Adrenal gland (tissue), 12 donors: Measurements from ENCODE around the gene EYA4. TPM values are rescaled to one million over a fixed set of nuclear protein-coding genes. Genes with fewer than 3 reads are reported as not detected.

ENCODE experiments used
- DNase-seq, 7 donors: peaks; one replicate each; pipeline ENCODE4 v3.0.0-alpha.2; 2019 to 2020
- H3K27ac ChIP-seq, 5 donors: fragments of 200-600 bp; sonication (generic) in 4 of 5; 1 replicate in 3 of 5; 2 replicates in 2 of 5; pipeline versions ENCODE4 v1.5.1 to v1.8.0; 2016 to 2020; ENCODE audit warnings: mild to moderate bottlenecking in 1 of 5
- H3K27me3 ChIP-seq: fragments of 200-600 bp; 2 replicates; pipeline ENCODE4 v1.8.0; 2021
- H3K36me3 ChIP-seq, 2 donors: fragments of 200-600 bp; replicated peaks in 1 of 2; 1 replicate in 1 of 2; 2 replicates in 1 of 2; pipeline versions ENCODE4 v1.5.1 to v1.8.0; 2018 to 2022
- H3K4me1 ChIP-seq, 2 donors: fragments of 200-600 bp; replicated peaks in 1 of 2; 1 replicate in 1 of 2; 2 replicates in 1 of 2; pipeline versions ENCODE4 v1.5.1 to v1.8.0; 2018 to 2021
- H3K4me3 ChIP-seq, 4 donors: fragments of 200-600 bp; sonication (generic) in 3 of 4; one replicate each; pipeline ENCODE4 v1.5.1; 2016 to 2018
- H3K9me3 ChIP-seq, 3 donors: fragments of 200-600 bp; sonication (generic) in 1 of 3; replicated peaks in 1 of 3; 1 replicate in 2 of 3; 2 replicates in 1 of 3; pipeline versions ENCODE4 v1.5.1 to v1.8.0; 2016 to 2021
- POLR2A ChIP-seq, 2 donors: fragments of 450-650 bp; IDR thresholded peaks; one replicate each; pipeline ENCODE4 v1.6.1; 2017; ENCODE audit warnings: antibody characterized with exemption in 2 of 2, mild to moderate bottlenecking in 2 of 2, moderate library complexity in 1 of 2
- WGBS, 4 donors: extraction: QIAGEN DNeasy Blood & Tissue Kit in 2 of 4; methylation state at CpG; one replicate each; pipeline versions ENCODE4 v1.1.5 to v1.1.7; 2013 to 2017; 5-methylcytosine and 5-hydroxymethylcytosine counted together
- intact Hi-C, 2 donors: fragments of 100-400 bp; cut with DNase I; formaldehyde crosslinking; loops; one replicate each; pipeline versions ENCODE4 v1.14.1 to v1.15.0; 2022 to 2023
- polyA plus RNA-seq, 3 donors: library from polyadenylated mRNA; stranded (reverse); fragments of 200-250 nt in 2 of 3; fragments of 350-450 nt in 1 of 3; fragmentation: Illumina TruSeq in 1 of 3; extraction: RNeasy Lipid Tissue Mini Kit (QIAGEN cat#74804) in 1 of 3; gene quantifications; one replicate each; pipeline ENCODE4 v1.2.3, GENCODE V29; 2013 to 2014
- total RNA-seq, 9 donors: library from RNA; depleted of rRNA in 4 of 9; stranded (reverse); fragments of >200 nt in 4 of 9; fragments of 120-200 nt in 1 of 9; fragmentation: NEBNext Ultra II Directional in 1 of 9; extraction: Animal tissue kit (Norgen Biotek cat#: 25700) in 1 of 9; gene quantifications; one replicate each; pipeline versions ENCODE4 v1.1.0 to v1.2.4, GENCODE V29; 2013 to 2023
- TF ChIP-seq, protein P1 (sequence below), 6 experiments: fragments of 450-650 bp in 4 of 6; fragments of 200-600 bp in 2 of 6; sonication (generic) in 1 of 6; IDR thresholded peaks; 1 replicate in 5 of 6; 2 replicates in 1 of 6; pipeline versions ENCODE4 v1.5.1 to v1.8.0; 2016 to 2021; ENCODE audit warnings: antibody characterized with exemption in 6 of 6, mild to moderate bottlenecking in 2 of 6, moderate library complexity in 1 of 6
- donor health status: healthy with polysubstance abuse.
- donor health status: Bipolar disorder and iron deficiency.
- donor health status: DM: yes; HTN: yes; CAD: no.
- donor health status: DM: no; HTN: no; CAD: no.
- donor health status: DM: no; HTN: no; CAD: no.
- donor health status: DM: yes; HTN: yes; CAD: no.

Gene EYA4
- total and polyA plus RNA-seq, 12 donors: 0.17 to 6.3 (median 1.6) TPM

DNA sequence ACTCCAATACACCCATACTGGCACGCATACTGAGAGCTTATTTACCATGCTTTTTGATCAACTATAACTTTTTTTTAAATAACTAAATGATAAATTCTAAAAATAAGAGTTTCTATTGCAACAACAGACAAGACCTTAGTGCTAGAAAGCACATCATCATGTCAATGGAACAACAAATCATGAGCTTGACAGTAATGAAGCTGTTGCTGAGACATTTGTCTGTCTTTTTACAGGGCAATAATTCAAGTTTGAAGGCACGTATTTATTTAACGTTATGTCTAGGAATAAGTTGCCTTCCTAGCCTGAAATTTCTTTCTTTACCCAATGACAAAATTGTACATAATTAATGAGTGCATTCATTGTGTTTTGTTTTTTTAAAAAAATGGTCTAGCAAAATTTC lies 299.2 kb downstream of the EYA4 start:
- WGBS, 4 donors: 54 to 65% (median 61%) methylated on average over 3 of the region's 3 CpGs
- Histone ChIP-seq H3K4me1 (no peaks in the 10 kb centered on the region), H3K27ac (no peak overlapping the region), H3K9me3 (no peaks in the 10 kb centered on the region), H3K27me3 (no peaks in the 10 kb centered on the region), H3K4me3 (no peak overlapping the region), H3K36me3 (no peaks in the 10 kb centered on the region)
- no peak for DNase-seq
- intact Hi-C loops: no loop called here
- no peak for TF ChIP-seq POLR2A (IDR thresholded peaks at IDR 0.05)
- TF ChIP-seq, protein P1, sequence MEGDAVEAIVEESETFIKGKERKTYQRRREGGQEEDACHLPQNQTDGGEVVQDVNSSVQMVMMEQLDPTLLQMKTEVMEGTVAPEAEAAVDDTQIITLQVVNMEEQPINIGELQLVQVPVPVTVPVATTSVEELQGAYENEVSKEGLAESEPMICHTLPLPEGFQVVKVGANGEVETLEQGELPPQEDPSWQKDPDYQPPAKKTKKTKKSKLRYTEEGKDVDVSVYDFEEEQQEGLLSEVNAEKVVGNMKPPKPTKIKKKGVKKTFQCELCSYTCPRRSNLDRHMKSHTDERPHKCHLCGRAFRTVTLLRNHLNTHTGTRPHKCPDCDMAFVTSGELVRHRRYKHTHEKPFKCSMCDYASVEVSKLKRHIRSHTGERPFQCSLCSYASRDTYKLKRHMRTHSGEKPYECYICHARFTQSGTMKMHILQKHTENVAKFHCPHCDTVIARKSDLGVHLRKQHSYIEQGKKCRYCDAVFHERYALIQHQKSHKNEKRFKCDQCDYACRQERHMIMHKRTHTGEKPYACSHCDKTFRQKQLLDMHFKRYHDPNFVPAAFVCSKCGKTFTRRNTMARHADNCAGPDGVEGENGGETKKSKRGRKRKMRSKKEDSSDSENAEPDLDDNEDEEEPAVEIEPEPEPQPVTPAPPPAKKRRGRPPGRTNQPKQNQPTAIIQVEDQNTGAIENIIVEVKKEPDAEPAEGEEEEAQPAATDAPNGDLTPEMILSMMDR (IDR thresholded peaks at IDR 0.05): no peak

- H3K27me3 ChIP-seq: no peaks in the 10 kb centered on the region
- H3K4me3 ChIP-seq: no peak overlapping the region
- no peak for DNase-seq
- intact Hi-C loops: no loop called here
- TF ChIP-seq POLR2A (IDR thresholded peaks at IDR 0.05): no peak
- TF ChIP-seq, protein P1 (IDR thresholded peaks at IDR 0.05): no peak
- H3K4me1 ChIP-seq: no peaks in the 10 kb centered on the region
- 55 to 62% (median 60%) methylated on average over 2 of the region's 2 CpGs for WGBS, 4 donors
- H3K27ac ChIP-seq: no peak overlapping the region
- H3K36me3 ChIP-seq: no peaks in the 10 kb centered on the region
- no peaks in the 10 kb centered on the region for H3K9me3 ChIP-seq
These were observed 299.9 kb downstream of the EYA4 start for GRCh38 chr6:133541040-133541439.

- no peaks in the 10 kb centered on the region for H3K9me3 ChIP-seq
- no peaks in the 10 kb centered on the region for H3K36me3 ChIP-seq
- intact Hi-C loops: no loop called here
- no peak overlapping the region for H3K4me3 ChIP-seq
- no peaks in the 10 kb centered on the region for H3K4me1 ChIP-seq
- H3K27me3 ChIP-seq: no peaks in the 10 kb centered on the region
- no peak for DNase-seq
- H3K27ac ChIP-seq: no peak overlapping the region
- no peak for TF ChIP-seq POLR2A (IDR thresholded peaks at IDR 0.05)
- TF ChIP-seq, protein P1 (IDR thresholded peaks at IDR 0.05): no peak
- WGBS, 4 donors: 80 to 88% (median 84%) methylated on average over 9 of the region's 9 CpGs
These were observed 301.1 kb downstream of the EYA4 start for GRCh38 chr6:133542056-133542821.

GRCh38 chr6:133544419-133544818 lies 303.3 kb downstream of the EYA4 start:
- Histone ChIP-seq H3K4me3 (no peak overlapping the region), H3K9me3 (no peaks in the 10 kb centered on the region), H3K36me3 (no peaks in the 10 kb centered on the region), H3K27me3 (no peaks in the 10 kb centered on the region), H3K27ac (no peak overlapping the region), H3K4me1 (no peaks in the 10 kb centered on the region)
- intact Hi-C loops: no loop called here
- no peak for DNase-seq
- WGBS, 4 donors: 83 to 90% (median 88%) methylated on average over 2 to 5 of the region's 5 CpGs
- TF ChIP-seq, protein P1 (IDR thresholded peaks at IDR 0.05): no peak
- TF ChIP-seq POLR2A (IDR thresholded peaks at IDR 0.05): no peak
